HepG2 (cell line): ENCODE results near the gene CCDC106. TPM values are rescaled to one million over a fixed set of nuclear protein-coding genes. Genes with fewer than 3 reads are reported as not detected.

Experiments used
- ARNT ChIP-seq: fragments of 450-650 bp; IDR thresholded peaks from 2 replicates; pipeline ENCODE4 v1.6.1; 2017
- CBFB ChIP-seq: sonication (generic); formaldehyde crosslinking; IDR thresholded peaks from 2 replicates; pipeline ENCODE4 v1.4.0; 2020; ENCODE audit warnings: missing genetic modification reagents
- CEBPZ ChIP-seq: IDR thresholded peaks from 2 replicates; pipeline ENCODE4 v1.6.1; 2012; ENCODE audit warnings: low read length, improper control_type of control experiment
- CREM ChIP-seq, 2 experiments: sonication (generic) in 1 of 2; formaldehyde crosslinking in 1 of 2; IDR thresholded peaks; 2 replicates each; pipeline versions ENCODE4 v1.4.0 to v1.6.1; 2016 to 2020; ENCODE audit warnings: antibody characterized with exemption in 1 of 2, mild to moderate bottlenecking in 1 of 2, missing genetic modification reagents in 1 of 2
- PAX8 ChIP-seq: sonication (generic); formaldehyde crosslinking; IDR thresholded peaks from 2 replicates; pipeline ENCODE4 v1.8.0; 2022; ENCODE audit warnings: mild to moderate bottlenecking, missing genetic modification reagents, borderline replicate concordance
- PPARG ChIP-seq: conservative IDR thresholded peaks from 2 replicates; pipeline ENCODE4 v1.6.1; 2016; ENCODE audit warnings: missing biosample characterization, missing genetic modification reagents
- RAD21 ChIP-seq: fragments of 450-650 bp; formaldehyde crosslinking; IDR thresholded peaks from 2 replicates; pipeline ENCODE4 v1.5.0; 2020; ENCODE audit warnings: mild to moderate bottlenecking
- TCF7 ChIP-seq: sonication (generic); IDR thresholded peaks from 2 replicates; pipeline ENCODE4 v1.6.1; 2016; ENCODE audit warnings: antibody characterized with exemption, low read depth
- U2AF2 ChIP-seq: fragments of 200-400 bp; formaldehyde crosslinking; IDR thresholded peaks from 2 replicates; pipeline ENCODE4 v1.6.1; 2017; ENCODE audit warnings: low read depth, mild to moderate bottlenecking, low read length
- ZBTB21 ChIP-seq: sonication (generic); formaldehyde crosslinking; IDR thresholded peaks from 2 replicates; pipeline ENCODE4 v1.4.0; 2020; ENCODE audit warnings: missing genetic modification reagents
- ZC3H4 ChIP-seq: sonication (generic); formaldehyde crosslinking; IDR thresholded peaks from 2 replicates; pipeline ENCODE4 v1.4.0; 2020; ENCODE audit warnings: missing genetic modification reagents, borderline replicate concordance
- ZNF224 ChIP-seq: sonication (generic); formaldehyde crosslinking; IDR thresholded peaks from 2 replicates; pipeline ENCODE4 v1.5.0; 2020; ENCODE audit warnings: mild to moderate bottlenecking, missing genetic modification reagents
- ZNF44 ChIP-seq: sonication (generic); formaldehyde crosslinking; IDR thresholded peaks from 2 replicates; pipeline ENCODE4 v1.5.1; 2020; ENCODE audit warnings: mild to moderate bottlenecking, missing genetic modification reagents
- polyA plus RNA-seq, 8 experiments: library from polyadenylated mRNA; depleted of rRNA in 3 of 8; stranded (reverse) in 7 of 8; unstranded in 1 of 8; fragments of >200 nt; fragmentation: Illumina TruSeq in 4 of 8; extraction: Trizol in 4 of 8; gene quantifications; 2 replicates each; pipeline versions ENCODE4 v1.2.1 to v1.2.3, GENCODE V29; 2011 to 2016; ENCODE audit warnings: low read depth in 4 of 8, missing spikeins in 1 of 8, mixed read lengths in 1 of 8; ENCODE audit not compliant: insufficient read depth in 1 of 8
- total RNA-seq, 5 experiments: library from RNA; depleted of rRNA; stranded (reverse); fragments of >200 nt; fragmentation: Illumina TruSeq; extraction: Trizol; gene quantifications; 2 replicates each; pipeline ENCODE4 v1.2.3, GENCODE V29; 2016; ENCODE audit warnings: low read depth in 1 of 5
- TF ChIP-seq, protein P1 (sequence below): sonication (generic); formaldehyde crosslinking; IDR thresholded peaks from 2 replicates; pipeline ENCODE4 v1.5.1; 2020; ENCODE audit warnings: mild to moderate bottlenecking, missing genetic modification reagents, borderline replicate concordance
- TF ChIP-seq, protein P2 (sequence below): IDR thresholded peaks from 2 replicates; pipeline ENCODE4 v1.6.1; 2016; ENCODE audit warnings: low read depth, borderline replicate concordance
- TF ChIP-seq, protein P3 (sequence below): sonication (generic); formaldehyde crosslinking; IDR thresholded peaks from 2 replicates; pipeline ENCODE4 v1.5.0; 2020; ENCODE audit warnings: mild to moderate bottlenecking, missing genetic modification reagents, borderline replicate concordance

CCDC106 gene
- total and polyA plus RNA-seq, 2 of the 13 experiments (the other 11 are each of a cell fraction or from before 2014, with no cell fraction given): 4.7 to 8.8 TPM

GRCh38 chr19:55598719-55599467, 49.1 kb upstream of the CCDC106 start (continued):
- TF ChIP-seq, protein P1, sequence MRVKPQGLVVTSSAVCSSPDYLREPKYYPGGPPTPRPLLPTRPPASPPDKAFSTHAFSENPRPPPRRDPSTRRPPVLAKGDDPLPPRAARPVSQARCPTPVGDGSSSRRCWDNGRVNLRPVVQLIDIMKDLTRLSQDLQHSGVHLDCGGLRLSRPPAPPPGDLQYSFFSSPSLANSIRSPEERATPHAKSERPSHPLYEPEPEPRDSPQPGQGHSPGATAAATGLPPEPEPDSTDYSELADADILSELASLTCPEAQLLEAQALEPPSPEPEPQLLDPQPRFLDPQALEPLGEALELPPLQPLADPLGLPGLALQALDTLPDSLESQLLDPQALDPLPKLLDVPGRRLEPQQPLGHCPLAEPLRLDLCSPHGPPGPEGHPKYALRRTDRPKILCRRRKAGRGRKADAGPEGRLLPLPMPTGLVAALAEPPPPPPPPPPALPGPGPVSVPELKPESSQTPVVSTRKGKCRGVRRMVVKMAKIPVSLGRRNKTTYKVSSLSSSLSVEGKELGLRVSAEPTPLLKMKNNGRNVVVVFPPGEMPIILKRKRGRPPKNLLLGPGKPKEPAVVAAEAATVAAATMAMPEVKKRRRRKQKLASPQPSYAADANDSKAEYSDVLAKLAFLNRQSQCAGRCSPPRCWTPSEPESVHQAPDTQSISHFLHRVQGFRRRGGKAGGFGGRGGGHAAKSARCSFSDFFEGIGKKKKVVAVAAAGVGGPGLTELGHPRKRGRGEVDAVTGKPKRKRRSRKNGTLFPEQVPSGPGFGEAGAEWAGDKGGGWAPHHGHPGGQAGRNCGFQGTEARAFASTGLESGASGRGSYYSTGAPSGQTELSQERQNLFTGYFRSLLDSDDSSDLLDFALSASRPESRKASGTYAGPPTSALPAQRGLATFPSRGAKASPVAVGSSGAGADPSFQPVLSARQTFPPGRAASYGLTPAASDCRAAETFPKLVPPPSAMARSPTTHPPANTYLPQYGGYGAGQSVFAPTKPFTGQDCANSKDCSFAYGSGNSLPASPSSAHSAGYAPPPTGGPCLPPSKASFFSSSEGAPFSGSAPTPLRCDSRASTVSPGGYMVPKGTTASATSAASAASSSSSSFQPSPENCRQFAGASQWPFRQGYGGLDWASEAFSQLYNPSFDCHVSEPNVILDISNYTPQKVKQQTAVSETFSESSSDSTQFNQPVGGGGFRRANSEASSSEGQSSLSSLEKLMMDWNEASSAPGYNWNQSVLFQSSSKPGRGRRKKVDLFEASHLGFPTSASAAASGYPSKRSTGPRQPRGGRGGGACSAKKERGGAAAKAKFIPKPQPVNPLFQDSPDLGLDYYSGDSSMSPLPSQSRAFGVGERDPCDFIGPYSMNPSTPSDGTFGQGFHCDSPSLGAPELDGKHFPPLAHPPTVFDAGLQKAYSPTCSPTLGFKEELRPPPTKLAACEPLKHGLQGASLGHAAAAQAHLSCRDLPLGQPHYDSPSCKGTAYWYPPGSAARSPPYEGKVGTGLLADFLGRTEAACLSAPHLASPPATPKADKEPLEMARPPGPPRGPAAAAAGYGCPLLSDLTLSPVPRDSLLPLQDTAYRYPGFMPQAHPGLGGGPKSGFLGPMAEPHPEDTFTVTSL: no peak
- TF ChIP-seq CREM (IDR thresholded peaks at IDR 0.05) (no peak), CREM (CRISPR knock-in tag; IDR thresholded peaks at IDR 0.05) (no peak), CEBPZ (no peak), ZC3H4 (CRISPR knock-in tag) (no peak), ARNT (no peak), U2AF2 (no peak), PPARG (CRISPR knock-in tag) (no peak), TCF7 (no peak), ZNF224 (no peak), RAD21 (peak; percentile 60), PAX8 (CRISPR knock-in tag) (no peak), CBFB (CRISPR knock-in tag) (peak; percentile 46; the same call in 1 of the 2 replicates), ZNF44 (CRISPR knock-in tag) (no peak), ZBTB21 (no peak)
- TF ChIP-seq, protein P2, sequence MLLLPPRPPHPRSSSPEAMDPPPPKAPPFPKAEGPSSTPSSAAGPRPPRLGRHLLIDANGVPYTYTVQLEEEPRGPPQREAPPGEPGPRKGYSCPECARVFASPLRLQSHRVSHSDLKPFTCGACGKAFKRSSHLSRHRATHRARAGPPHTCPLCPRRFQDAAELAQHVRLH: peak; percentile 56; the same call in 1 of the 2 replicates
- TF ChIP-seq, protein P3, sequence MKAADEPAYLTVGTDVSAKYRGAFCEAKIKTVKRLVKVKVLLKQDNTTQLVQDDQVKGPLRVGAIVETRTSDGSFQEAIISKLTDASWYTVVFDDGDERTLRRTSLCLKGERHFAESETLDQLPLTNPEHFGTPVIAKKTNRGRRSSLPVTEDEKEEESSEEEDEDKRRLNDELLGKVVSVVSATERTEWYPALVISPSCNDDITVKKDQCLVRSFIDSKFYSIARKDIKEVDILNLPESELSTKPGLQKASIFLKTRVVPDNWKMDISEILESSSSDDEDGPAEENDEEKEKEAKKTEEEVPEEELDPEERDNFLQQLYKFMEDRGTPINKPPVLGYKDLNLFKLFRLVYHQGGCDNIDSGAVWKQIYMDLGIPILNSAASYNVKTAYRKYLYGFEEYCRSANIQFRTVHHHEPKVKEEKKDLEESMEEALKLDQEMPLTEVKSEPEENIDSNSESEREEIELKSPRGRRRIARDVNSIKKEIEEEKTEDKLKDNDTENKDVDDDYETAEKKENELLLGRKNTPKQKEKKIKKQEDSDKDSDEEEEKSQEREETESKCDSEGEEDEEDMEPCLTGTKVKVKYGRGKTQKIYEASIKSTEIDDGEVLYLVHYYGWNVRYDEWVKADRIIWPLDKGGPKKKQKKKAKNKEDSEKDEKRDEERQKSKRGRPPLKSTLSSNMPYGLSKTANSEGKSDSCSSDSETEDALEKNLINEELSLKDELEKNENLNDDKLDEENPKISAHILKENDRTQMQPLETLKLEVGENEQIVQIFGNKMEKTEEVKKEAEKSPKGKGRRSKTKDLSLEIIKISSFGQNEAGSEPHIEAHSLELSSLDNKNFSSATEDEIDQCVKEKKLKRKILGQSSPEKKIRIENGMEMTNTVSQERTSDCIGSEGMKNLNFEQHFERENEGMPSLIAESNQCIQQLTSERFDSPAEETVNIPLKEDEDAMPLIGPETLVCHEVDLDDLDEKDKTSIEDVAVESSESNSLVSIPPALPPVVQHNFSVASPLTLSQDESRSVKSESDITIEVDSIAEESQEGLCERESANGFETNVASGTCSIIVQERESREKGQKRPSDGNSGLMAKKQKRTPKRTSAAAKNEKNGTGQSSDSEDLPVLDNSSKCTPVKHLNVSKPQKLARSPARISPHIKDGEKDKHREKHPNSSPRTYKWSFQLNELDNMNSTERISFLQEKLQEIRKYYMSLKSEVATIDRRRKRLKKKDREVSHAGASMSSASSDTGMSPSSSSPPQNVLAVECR (CRISPR knock-in tag): no peak
